ENCODE data around the gene UTP18. TPM values are rescaled to one million over a fixed set of nuclear protein-coding genes. Genes with fewer than 3 reads are reported as not detected.
"Not testable (repeated sequence)": the region's sequence is repeated elsewhere in the genome, so short reads cannot be mapped to it uniquely, and the experiment has no call there.

Gene UTP18
- total RNA-seq, 1 donor from 2014 or later = 80.6 TPM

- no peak for DNase-seq (ENCODE audit: low read depth)
- no peak for TF ChIP-seq CTCF (conservative IDR thresholded peaks at IDR 0.05; ENCODE audit: low read depth, low read length)
These were observed 1.4 kb upstream of the UTP18 start for GRCh38 chr17:51258756-51259563.

GRCh38 chr17:51259564-51260236 lies 646 bp upstream of the UTP18 start, which contains the start of gene MBTD1:
Gene MBTD1 (minus strand): TSS chr17:51260049. CDS start chr17:51225161, 34,888 bp downstream.
- peak within 1 kb of the TSS; percentile 92 for H3K4me3 ChIP-seq (ENCODE audit: low read depth, low read length)
- peak; percentile 88 for DNase-seq (ENCODE audit: low read depth)
- TF ChIP-seq CTCF (conservative IDR thresholded peaks at IDR 0.05; ENCODE audit: low read depth, low read length) = no peak

More at GRCh38 chr17:51258756-51259563, 1.4 kb upstream of the UTP18 start:
- peak overlapping the region; percentile 92 for H3K4me3 ChIP-seq (ENCODE audit: low read depth, low read length)

- TF ChIP-seq CTCF (conservative IDR thresholded peaks at IDR 0.05; ENCODE audit: low read depth, low read length) = no peak
- DNase-seq (ENCODE audit: low read depth) = no peak
- H3K4me3 ChIP-seq (ENCODE audit: low read depth, low read length) = peak overlapping the region; percentile 92
These were observed 948 bp downstream of the UTP18 start for GRCh38 chr17:51261024-51261963.

GRCh38 chr17:51263006-51263405 lies 2.7 kb downstream of the UTP18 start:
- H3K4me3 ChIP-seq (ENCODE audit: low read depth, low read length) = no peak overlapping the region
- peak; percentile 13 for DNase-seq (ENCODE audit: low read depth)
- no peak for TF ChIP-seq CTCF (conservative IDR thresholded peaks at IDR 0.05; ENCODE audit: low read depth, low read length)

- DNase-seq (ENCODE audit: low read depth); H3K4me3 ChIP-seq (ENCODE audit: low read depth, low read length): not testable (repeated sequence)
These were observed 4.1 kb downstream of the UTP18 start for GRCh38 chr17:51264466-51264865.

GRCh38 chr17:51269991-51270390 lies 9.6 kb downstream of the UTP18 start:
- no peak overlapping the region for H3K4me3 ChIP-seq (ENCODE audit: low read depth, low read length)
- no peak for DNase-seq (ENCODE audit: low read depth)
- no peak for TF ChIP-seq CTCF (conservative IDR thresholded peaks at IDR 0.05; ENCODE audit: low read depth, low read length)

GRCh38 chr17:51270636-51271035 lies 10.3 kb downstream of the UTP18 start:
- no peak for DNase-seq (ENCODE audit: low read depth)
- no peak overlapping the region for H3K4me3 ChIP-seq (ENCODE audit: low read depth, low read length)
- TF ChIP-seq CTCF (conservative IDR thresholded peaks at IDR 0.05; ENCODE audit: low read depth, low read length) = no peak

Data from epithelial cell of proximal tubule (primary cell).